ENCODE data around the gene ARSG. TPM values are rescaled to one million over a fixed set of nuclear protein-coding genes. Genes with fewer than 3 reads are reported as not detected.

The ARSG gene
- total and polyA plus RNA-seq, 2 experiments from 2014 or later, result 1.7 to 5.1 TPM

DNA sequence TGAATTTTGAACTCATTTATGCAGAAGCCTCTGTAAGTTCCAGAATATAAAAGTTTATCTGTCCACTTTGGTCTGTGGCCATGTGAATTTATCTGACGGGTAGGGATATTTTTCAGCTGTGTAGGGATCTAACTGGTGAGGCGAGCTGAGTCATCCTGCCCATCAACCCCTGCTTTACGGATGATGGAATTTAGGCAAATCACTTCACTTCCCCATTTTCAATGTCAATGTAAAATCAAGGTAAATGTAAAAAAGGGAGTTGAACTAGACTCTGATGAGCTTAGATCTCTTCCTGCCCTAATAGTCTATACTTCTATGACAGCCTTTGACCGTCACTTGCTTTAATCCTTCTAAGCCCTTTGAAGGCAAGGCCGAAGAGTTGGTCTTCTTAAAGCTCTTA is 2.9 kb upstream of the ARSG start:
- DNase-seq (ENCODE audit: low spot score) (no peak), ATAC-seq (no peak)
- Histone ChIP-seq H2AFZ (peak overlapping the region; percentile 73; the same call in 1 of the 2 replicates), H3K79me2 (replicated peaks; ENCODE audit: insufficient read depth) (no peaks in the 10 kb centered on the region), H3K4me2 (no peak overlapping the region), H3K27me3 (ENCODE audit: insufficient read depth) (peaks cover 45% of the 10 kb centered on the region), H3F3A (replicated peaks; ENCODE audit: low read depth) (peaks cover 9% of the 10 kb centered on the region), H3K4me3 (no peak overlapping the region), H3K4me1 (ENCODE audit: insufficient read depth) (peaks cover 29% of the 10 kb centered on the region), H3K36me3 (ENCODE audit: insufficient read depth) (no peaks in the 10 kb centered on the region), H3K9me2 (ENCODE audit: insufficient read depth) (no peaks in the 10 kb centered on the region), H4K20me1 (replicated peaks; ENCODE audit: insufficient read depth) (no peaks in the 10 kb centered on the region), H3K27ac (ENCODE audit: low read depth) (no peak overlapping the region)
- peaks cover 34% of the 10 kb centered on the region for H3K4me1 Mint-ChIP-seq
- peaks cover 29% of the 10 kb centered on the region for H3K27me3 Mint-ChIP-seq (ENCODE audit: insufficient read depth, low read depth, poor library complexity)
- no peak overlapping the region for H3K4me3 Mint-ChIP-seq
- H3K27ac Mint-ChIP-seq, result no peak overlapping the region
- no peak for TF ChIP-seq STAT1 (IDR thresholded peaks at IDR 0.05; ENCODE audit: unreplicated experiment)
- no peak for TF ChIP-seq CREB1 (CRISPR knock-in tag; IDR thresholded peaks at IDR 0.05; ENCODE audit: low read depth)
- no peak for TF ChIP-seq CTCF (conservative IDR thresholded peaks at IDR 0.05; ENCODE audit: low read depth in 2 of 2)
- TF ChIP-seq ZNF462 (CRISPR knock-in tag; IDR thresholded peaks at IDR 0.05), result no peak
- TF ChIP-seq REST (IDR thresholded peaks at IDR 0.05; ENCODE audit: unreplicated experiment), result no peak
- H3K36me3 Mint-ChIP-seq (ENCODE audit: low read depth), result no peaks in the 10 kb centered on the region; the same call in 2 of the 3 replicates
- H3K9me3 Mint-ChIP-seq, result no peaks in the 10 kb centered on the region
